C4-2B (cell line): ENCODE results near the gene CLHC1.

Experiments
- CTCF ChIP-seq: fragments of 450-650 bp; conservative IDR thresholded peaks from 2 replicates; pipeline ENCODE4 v1.5.1; 2017; ENCODE audit warnings: mild to moderate bottlenecking
- ZFX ChIP-seq: fragments of 450-650 bp; IDR thresholded peaks from 2 replicates; pipeline ENCODE4 v1.6.1; 2017

GRCh38 chr2:55168221-55169154 lies 63.6 kb downstream of the CLHC1 start:
- peak; percentile 65 for TF ChIP-seq CTCF
- TF ChIP-seq ZFX: no peak
